ENCODE data around the gene ARHGEF40.

The ARHGEF40 gene

GRCh38 chr14:21136024-21136423, 65.9 kb downstream of the ARHGEF40 start:
- DNase-seq: peak; percentile 29
